Suppressor macrophage treated with lipopolysaccharide for 4 hours (primary cell): ENCODE data around the gene KIF26A.
A peak's percentile ranks its signal among the peaks of the same experiment; 100 is the strongest.

ENCODE experiments used
- DNase-seq: peaks from one replicate; pipeline ENCODE4 v3.0.0-alpha.2; 2020

KIF26A gene

DNA sequence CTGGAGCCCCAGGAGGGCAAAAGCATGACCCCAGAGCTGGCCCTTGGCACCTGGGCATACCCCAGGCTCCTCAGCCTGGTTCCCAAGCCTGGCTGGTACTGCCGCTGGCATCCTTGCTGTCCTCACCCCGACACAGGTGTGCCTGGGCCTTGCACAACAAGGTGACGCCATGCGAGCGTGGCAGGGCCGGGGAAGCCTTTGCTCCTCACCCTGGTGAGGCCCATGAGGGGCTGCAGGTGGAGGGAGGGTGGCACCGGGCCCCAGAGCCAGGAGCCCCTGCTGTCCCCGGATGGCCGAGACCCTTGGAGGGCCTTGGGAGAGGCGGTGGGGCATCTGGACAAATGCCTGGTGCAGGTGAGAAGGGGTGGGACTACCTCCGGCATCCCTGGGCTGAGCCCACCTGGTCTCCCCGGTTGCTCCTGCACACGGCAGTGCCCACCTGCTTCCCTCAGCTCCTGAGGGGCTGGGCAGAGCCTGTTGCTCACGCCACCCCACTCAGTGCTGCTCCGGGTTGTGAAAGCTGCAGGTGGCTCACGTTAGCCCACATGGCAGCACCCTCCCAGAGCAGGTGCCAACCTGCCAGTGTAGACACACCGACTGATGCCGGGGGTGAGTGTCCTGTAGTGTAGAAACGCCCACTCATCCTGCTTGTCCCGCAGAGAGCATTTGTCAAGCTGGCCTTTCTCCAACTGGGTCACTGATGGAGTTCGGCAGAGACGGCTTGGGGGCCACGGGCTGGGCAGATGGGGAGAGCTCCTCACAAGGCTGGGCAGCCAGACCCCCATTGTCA, 24.6 kb upstream of the KIF26A start:
- DNase-seq: no peak

DNA sequence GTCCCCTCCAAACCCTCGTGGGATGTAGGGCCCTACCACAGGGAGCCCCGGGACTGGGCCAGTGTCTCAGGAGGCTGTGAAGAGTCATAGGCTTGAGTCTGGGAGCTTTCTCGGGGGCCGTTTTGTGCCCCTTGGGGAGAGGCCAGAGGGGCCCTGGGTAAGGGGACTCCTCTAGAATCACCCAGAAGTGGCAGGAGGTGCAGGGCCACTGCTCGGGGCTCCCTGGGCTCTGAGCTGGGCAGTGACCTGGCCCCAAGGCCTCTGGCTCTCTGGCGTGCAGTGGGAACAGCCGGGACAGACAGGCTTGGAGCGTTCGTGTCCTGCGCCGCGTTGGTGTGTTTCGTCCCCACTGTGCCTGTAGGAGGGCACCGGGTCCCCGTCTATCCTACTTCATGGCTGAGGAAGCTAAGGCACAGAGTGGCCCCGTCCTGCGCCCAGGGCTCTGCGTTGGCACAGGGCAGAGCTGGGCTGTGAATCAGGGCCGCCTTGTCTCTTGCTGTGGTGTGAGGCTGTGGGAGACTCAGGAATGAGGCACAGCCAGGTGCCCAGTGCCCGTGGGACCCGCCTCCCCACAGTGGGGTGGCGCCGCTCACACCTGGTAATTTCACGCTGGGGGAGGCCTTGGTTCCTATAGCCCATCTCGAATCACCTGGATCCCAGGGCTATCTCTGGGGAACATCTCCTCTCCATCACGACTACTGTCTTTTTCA, 23.8 kb upstream of the KIF26A start:
- no peak for DNase-seq

DNA sequence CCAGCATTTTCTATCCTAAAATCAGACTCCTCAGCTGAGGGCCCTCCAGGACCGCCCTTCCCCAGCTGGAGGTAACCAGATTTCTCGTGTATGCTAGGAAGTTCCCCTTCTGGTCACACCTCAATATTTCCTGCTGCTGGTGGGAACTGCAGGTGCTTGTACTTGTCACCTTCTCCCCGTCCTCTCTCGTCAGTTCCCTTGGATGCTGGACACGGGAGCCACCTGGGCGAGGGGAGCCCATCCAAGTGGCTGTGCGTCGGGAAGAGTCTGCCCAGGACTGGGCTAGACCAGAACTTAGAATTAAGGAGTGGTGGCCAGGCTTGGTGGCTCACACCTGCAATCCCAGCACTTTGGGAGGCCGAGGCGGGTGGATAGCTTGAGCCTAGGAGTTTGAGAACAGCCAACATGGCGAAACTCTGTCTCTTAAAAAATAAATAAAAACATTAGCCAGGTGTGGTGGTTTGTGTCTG, 23.2 kb upstream of the KIF26A start:
- DNase-seq: no peak

DNA sequence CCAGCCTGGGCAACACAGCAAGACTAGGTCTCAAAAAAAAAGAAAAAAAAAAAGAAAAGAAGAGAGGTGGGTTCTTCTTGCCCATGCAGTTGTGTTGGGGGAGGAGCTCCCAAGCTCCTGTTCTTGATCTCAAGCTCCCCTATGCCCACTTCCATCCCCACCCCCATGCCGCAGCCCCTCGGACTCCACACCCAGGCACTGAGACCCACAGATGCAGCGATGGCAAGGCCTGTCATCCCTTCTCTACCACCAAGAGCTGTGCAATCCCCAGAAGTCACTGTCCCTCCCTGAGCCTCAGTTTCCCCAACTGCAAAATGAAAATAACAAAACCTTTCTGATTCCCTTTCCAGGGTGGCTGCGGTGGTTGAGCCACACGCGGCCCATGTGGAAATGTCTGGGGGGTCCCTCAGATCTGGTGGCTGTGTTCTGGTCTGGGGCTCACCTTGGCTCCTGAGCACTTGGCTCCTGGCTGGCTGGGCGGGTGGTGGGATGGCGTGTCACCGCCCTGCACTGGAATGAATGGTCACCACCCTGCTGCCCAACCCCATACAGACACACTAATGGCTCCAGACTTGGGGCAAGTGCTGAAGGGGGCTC, 22.6 kb upstream of the KIF26A start:
- no peak for DNase-seq

DNA sequence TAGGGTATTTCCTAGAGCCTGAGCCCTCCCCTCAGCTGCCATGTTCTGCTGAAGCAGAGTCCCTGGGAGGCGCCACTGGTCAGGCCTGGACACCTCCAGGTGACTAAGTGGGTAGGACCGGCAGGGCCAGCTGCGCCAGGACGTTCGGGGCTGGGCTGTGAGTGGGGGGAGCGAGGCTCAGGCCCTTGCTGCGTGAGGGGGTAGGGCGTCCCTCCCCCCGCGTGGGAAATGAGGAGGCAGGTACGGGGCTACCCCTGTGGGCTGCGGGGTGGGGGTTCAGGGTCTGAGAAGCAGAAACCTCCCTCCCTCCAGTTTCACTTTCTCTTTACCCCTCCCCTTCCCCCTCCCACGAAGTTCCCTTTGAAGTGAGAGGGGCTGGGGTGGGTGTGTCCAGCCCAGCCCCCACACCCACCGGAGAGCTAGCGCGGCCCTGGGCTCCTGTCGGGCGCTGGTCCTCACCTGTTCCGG, 22.1 kb upstream of the KIF26A start:
- DNase-seq: no peak

DNA sequence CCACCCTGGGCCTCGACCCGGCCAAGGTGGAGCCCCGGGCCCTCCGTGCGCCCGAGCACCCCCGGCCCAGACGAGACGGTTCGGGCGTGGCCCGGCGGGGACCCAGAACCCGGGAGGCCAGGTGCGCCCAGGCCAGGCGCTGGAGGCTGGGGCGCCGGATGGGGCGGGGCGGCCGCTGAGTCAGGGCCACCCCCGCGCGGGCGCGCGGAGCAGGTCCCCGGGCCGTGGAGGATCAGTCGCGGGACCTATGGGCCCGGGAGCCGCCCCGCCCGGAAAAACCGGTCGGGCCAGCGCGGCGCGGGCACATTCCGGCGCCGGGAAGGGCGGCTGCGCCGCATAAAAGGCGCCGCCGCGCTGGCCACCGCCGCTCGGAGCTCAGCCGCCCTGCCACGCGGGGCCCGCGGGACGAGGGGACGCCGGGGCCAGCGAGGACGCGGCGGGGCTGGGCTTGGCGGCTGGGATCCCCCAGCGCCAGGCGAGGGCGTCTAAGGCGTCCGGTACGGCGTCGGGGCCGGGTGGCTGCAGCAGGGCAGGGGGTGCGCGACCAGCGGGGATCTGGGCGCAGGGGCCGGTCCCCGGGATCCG, 21.5 kb upstream of the KIF26A start:
- DNase-seq: no peak

DNA sequence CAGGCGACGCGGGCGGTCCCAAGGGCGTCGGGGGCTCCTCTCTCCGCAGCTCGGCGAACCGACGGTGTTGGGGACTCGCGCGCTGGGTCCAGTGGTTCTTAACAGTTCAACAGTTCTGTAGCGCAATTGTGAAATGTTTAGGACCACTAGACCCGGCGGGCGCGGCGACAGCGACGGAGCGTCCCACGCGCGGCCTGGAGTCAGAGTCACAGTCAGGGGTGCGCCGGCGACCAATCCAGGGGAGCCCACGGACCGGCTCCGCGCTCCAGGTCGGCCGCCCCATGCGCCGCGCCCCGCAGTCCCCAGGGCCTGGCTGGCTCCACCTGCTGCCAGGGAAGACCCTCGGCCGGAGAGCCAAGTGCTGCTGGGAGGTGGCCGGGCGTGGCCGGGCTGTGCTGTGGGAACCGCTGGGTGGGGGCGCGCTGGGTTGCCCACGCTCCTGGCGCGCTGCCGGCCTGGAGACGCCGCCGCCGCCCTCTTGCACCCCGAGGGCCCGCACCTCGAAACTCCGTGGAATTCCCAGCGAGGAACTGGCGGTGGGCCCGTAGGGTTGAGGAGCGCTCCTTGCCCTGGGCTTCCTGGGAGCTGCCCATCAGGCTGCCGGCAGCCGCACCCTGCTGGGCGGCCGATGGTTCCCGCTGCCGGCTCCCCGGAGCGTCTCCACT, 20.9 kb upstream of the KIF26A start:
- DNase-seq: no peak

DNA sequence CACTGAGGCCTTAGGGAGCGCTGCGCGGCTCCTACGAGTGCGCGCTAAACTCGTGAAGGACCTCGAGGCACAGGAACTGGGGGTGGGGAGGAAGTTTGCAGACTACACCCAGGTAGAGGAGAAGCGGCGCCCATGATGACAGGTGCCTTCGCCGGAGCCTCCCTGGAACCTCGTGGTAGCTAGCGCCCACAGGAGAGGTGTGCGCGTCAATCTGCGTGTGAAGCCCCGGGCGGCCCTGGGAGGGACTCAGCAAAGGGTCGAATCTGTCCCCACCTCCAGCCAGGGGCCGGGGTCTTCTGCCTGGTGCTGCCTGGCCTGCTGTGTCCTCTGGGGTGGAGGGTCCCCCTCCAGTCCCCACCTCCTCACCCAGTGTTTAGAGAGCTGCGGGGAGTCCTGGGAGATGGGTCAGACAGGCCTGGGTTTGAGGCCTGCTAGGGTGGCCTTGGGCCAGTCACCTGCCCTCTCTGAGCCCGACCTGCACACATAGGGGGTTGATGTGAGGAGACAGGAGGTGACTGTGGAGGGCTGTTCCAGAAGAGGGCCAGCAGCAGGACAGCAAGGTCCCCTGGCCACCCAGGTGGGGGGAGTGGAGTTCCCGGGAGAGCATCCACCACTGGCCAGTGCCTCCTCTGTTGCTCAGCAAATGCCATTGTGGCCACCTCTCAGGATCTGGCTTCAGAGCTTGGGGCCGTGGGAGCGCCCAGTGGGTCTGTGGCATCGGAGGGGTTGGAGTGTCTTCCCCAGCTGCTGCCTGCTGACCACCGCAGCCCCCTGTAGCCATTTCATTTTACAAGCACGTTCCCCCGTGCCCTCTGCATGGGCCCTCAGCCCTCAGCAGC, 20.2 kb upstream of the KIF26A start:
- DNase-seq: no peak

DNA sequence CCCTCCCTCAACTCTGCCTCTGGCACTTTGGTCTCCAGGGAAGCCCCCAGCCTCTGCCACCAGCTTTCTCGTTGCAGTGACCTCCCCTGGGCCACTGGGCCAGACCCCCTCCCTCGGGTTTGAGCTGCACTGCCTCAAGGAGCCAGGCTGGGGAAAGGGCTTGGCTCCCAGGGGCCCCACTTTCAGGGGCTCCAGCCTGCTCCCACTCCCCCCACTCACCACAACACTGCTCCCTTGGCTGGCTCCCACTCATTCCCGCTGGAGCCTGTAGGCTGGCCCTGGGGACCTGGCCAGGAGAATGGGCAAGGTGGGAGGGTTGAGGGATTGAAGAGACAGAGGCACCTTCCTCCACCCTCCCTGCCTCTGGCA, 19.3 kb upstream of the KIF26A start:
- no peak for DNase-seq

DNA sequence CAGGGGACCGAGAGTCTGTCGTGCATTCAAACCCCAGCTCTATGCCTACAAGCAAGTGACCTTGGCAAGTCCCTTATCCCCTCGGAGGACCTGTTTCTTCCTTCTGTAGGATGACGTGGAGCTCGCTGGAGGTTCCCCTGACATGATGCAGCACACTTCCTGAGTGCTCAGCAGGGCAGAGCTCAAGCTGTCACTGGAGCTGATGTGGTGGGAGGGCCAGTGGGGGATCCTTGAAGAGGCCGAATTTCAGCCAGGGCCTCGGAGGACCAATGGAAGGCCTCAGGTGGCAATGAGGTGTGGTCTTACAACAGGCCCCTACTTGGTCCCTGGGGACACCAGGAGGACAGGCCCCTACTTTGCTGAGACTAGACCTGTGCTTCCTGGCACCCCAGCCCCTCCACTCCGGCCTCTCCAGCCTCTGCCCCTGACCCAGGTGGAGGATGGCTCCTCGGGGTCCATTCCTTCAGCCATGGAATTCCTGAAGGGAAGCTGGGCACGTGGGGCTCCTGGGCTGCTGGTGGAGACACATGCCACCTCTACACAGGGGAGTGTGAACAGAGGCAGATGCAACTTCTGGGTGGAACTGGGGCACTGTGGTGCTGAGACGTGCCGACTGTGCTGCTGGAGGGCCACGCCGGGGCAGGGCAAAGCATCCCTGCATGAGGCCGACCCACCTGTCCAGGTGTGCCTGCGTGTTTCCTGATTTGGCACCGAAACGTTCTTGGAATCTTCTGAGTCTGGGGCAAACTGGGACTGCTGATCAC, 18.7 kb upstream of the KIF26A start:
- DNase-seq: no peak

DNA sequence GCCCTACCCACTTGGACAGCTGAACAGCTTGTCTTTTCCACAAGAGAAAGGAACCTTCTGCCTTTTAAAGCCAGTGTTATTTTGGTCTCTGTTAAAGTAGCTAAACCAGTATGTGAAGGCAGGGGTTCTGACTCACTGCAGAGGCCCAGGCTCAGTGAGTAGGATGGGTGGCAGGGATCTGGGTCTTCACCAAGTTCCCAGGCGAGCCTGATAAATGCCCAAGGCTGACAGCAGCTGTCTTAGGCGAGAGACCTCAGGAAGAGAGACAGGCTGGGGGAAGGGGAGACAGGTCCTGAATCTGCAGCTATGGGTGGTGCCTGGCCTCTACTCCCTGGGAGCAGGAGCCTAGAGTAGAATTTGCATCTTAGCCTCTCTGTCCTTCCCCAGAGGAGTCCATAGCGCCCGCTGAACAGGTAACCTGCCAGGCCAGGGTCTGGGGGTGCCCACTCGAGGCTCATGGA, 18.1 kb upstream of the KIF26A start:
- DNase-seq: no peak

DNA sequence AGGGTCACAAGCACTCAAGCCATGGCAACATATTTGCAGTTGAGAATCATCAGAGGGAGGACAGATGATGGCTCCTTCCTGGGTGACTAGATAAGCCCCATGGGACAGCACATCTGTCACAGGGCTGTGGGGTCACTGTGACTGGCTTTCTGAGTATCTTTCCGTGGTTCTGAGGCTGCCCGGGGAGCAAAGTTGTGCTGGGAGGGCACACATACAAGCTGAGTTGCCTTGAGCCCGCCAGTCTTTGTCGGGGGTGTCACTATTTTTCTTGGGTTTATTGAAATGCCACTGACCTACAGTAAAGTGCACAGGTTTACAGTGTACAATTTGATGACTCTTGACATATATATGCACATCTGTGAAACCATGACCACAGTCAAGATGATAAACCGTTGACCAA, 17.2 kb upstream of the KIF26A start:
- no peak for DNase-seq

DNA sequence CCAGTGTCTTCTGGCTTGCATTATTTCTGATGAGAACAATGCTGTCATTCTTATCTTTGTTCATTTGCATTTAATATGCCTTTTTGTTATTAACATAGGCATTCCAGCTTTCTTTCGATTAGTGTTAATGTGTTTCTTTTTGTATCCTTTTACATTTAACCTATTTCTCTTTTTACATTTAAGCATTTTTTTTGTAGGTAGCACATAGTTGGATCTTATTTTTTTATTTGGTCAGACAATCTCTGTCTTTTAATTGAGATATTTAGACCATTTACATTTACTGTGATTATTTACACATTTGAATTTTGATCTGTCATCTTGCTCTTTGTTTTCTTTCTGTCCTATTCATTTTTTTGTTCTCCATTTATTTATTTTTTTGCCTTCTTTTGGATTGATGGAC, 14.5 kb upstream of the KIF26A start:
- no peak for DNase-seq

DNA sequence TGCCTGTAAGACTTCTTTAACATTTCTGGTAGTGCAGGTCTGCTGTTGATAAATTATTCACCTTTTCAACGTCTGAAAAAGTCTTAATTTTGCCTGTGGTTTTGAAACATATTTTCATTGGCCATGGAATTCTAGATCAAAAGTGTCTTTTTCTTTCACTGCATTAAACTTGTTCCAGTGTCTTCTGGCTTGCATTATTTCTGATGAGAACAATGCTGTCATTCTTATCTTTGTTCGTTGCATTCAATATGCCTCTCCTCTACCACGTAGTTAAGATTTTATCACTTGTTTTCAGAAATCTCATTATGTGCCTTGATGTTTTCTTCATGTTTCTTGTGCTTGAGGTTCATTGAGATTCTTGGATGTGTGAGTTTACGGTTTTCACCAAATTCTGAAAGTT, 13.4 kb upstream of the KIF26A start:
- DNase-seq: no peak

DNA sequence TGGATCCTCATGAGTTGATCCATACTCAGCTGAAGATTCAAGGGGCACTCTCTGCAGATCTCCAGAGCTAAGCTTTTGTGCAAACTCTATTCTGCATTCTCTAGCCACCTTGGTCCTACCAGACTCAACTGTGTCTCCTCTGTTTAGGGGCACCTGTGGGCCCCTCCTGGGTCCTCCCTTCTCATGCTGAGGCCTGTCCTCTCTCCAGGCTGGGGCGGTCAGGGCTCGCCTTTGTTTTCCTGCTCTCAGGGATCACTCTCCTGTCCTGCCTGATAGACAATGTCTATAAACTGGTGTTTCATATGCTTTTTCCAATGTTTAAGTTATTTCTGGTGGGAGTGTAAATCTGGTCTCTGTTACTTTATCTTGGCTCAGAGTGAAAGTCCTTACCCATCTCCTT, 11.6 kb upstream of the KIF26A start:
- no peak for DNase-seq

DNA sequence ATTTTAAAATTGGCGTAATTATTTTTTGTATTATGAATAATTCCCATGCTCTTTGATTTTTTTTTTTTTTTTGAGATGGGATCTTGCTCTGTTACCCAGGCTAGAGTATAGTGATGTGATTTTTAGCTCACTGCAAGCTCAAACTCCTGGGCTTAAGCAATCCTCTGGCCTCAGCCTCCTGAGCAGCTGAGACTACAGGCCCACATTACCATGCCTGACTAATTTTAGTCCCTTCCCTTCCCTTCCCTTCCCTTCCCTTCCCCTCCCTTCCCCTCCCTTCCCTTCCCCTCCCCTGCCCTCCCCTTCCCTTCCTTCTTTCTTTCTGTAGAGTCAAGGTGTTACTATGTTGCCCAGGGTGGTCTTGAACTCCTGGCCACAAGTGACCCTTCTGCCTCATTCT, 9.4 kb upstream of the KIF26A start:
- DNase-seq: no peak

DNA sequence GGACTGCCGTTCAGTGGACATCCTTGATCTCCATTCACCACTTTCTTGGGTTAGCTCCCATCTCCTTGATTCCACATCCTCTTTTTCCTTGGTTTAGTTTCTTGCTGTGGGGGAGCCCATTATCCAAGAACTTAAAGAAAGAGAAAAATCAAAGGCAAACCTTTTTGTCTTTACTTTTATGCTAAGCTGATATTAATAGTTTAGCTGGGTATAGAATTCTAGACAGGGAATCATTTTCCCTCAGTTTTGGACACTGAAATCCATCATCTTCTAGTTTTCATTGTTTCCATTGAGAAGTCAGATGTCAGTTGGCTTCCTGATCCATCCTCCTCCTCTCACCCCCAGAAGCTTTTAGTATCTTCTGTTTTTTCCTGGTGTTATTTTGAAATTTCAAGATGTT, 8.8 kb upstream of the KIF26A start:
- DNase-seq: no peak

DNA sequence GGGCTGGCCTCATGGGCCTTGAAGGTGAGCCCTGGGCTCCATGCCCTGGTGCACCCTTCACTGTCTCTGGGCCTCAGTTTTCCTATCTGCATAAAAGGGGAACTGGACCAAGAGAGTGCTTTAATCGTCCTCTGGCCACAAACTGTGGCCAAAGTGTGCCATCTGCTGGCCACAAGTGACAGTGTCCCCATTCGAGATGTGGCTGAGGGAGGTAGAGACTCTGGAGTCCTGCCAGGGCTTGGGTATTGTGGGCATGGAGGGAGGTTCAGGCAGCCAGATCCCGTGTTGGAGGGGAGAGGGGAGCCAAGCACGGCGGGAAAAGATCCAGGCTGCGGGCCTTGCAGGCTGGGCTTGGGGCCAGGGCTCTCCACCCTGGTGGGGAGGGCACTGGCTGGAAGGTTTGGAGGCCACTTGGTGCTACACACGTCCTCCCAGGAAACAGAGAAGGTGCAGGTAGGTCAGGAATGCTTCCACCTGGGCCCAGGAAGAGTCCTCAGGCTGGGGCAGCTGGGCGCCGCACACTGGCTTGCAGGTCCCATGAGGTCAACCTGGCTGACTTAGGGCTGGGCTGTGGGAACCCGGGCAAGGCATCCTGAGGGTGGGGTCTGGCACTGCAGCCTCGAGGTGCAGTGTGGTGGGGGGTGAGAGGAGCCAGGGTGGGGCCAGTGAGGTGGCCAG, 7.3 kb upstream of the KIF26A start:
- DNase-seq: peak; percentile 69

DNA sequence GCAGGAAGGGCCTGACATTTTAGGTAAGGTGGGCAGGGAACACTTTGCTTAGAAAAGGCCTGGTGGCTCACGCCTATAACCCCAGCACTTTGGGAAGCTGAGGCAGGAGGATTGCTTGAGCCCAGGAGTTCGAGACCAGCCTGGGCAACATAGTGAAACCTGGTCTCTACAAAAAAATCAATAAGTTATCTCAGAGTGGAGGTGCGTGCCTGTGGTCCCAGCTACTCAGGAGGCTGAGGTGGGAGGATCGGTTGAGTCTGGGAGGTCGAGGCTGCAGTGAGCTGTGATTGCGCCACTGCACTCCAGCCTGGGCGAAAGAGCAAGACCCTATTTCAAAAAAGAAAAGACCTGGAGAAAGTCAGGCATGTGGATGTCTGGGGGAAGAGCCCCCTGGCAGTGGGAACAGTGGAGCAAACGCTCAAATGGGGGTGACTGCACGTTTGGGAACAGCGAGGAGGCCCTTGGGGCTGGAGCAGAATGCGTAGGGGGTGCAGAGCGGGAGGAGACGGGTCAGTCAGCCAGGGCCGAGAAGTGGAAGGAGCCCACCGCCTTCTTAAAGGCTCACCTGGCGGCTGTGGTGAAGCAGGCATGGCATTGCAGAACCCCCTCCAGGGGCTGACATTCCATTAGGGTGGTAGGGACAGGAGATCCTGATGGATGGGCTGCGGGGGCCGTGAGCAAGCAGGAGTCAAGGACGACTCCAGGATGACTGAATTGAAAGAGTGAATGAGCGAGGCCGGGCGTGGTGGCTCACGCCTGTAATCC, 6.2 kb upstream of the KIF26A start:
- DNase-seq: no peak

DNA sequence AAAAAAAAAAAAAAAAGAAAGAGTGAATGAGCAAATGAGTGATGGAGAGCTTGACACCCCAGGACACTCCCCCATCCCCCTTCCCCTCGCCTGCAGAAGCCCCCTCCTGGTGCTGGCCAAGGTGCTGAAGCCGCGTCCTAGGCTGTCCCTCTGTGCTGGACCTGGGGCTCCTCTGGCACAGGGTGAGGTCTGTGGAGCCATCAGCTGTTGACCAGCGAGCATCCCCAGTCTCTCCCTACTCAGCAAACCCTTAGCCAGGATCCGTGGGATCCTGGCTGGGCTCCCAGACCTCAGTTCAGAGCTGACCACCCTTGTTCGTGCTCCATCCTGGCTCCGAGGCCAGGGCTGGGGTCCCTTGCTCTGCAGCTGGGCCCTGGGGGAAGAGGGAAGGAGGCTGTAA, 5.4 kb upstream of the KIF26A start:
- no peak for DNase-seq
